Measurements from ENCODE around the gene MCM10. TPM values are rescaled to one million over a fixed set of nuclear protein-coding genes. Genes with fewer than 3 reads are reported as not detected.

The MCM10 gene
- total and polyA plus RNA-seq, 10 of the 15 experiments (the other 5 are each of a cell fraction or from before 2014, with no cell fraction given) = 5.8 to 35.1 (median 23.7) TPM

DNA sequence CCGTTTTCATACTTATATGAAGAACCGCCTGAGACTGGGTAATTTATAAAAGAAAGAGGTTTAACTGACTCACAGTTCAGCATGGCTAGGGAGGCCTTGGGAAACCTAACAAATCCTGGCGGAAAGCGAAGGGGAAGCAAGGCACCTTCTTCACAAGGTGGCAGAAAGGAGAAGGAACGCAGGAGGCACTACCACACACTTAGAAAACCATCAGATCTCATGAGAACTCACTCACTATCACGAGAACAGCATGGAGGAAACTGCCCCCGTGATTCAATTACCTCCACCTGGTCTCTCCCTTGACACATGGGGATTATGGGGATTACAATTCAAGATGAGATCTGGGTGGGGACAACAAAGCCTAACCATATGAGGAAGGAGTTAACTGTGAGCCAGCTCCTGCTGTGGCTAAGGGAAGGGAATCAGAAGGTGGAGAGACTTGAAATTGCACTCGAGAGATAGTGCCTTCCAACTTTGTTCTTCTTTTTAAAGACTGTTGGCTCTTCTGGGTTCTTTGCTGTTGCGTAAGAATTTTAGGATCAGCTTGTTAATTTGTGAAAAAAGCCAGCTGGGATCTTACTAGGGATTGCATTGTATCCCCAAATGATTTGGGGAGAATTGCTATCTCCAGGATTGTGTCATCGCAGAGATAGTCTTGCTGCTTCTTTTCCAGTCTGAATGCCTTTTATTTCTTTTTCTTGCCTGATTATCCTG, 40.4 kb upstream of the MCM10 start:
- no peak overlapping the region for H3K4me3 ChIP-seq
- ChIA-PET SMC1A (ENCODE audit: uncharacterized antibody, unreplicated experiment) (interaction anchor here (0.9 kb wide), 1 partner anchor 11 kb away, joined by 3 read pairs; no protein-coding TSS in a partner anchor), POLR2A (no interaction called here), CTCF (no interaction called here), RAD21 (ENCODE audit: unreplicated experiment) (no interaction called here)
- in situ Hi-C loops (cut with MboI) (no loop called here), intact Hi-C loops (cut with micrococcal nuclease; ENCODE audit: unreplicated experiment) (no loop called here)
- H4K20me1 ChIP-seq (ENCODE audit: control insufficient read depth, insufficient read depth) = no peaks in the 10 kb centered on the region
- H3K27me3 ChIP-seq (replicated peaks in 1 of 2; ENCODE audit: control insufficient read depth in 2 of 2, insufficient read depth in 2 of 2, low read length in 1 of 2) = no peaks in the 10 kb centered on the region
- ATAC-seq (no peak), FAIRE-seq (no peak), DNase-seq (ENCODE audit: low read depth, low spot score) (no peak)
- no peaks in the 10 kb centered on the region for H3K9me3 ChIP-seq (replicated peaks; ENCODE audit: control insufficient read depth, insufficient read depth, low read length)
- TF ChIP-seq CHD2 (IDR thresholded peaks at IDR 0.05; ENCODE audit: borderline replicate concordance, low read depth, low read length) = no peak
- TF ChIP-seq, protein P1, sequence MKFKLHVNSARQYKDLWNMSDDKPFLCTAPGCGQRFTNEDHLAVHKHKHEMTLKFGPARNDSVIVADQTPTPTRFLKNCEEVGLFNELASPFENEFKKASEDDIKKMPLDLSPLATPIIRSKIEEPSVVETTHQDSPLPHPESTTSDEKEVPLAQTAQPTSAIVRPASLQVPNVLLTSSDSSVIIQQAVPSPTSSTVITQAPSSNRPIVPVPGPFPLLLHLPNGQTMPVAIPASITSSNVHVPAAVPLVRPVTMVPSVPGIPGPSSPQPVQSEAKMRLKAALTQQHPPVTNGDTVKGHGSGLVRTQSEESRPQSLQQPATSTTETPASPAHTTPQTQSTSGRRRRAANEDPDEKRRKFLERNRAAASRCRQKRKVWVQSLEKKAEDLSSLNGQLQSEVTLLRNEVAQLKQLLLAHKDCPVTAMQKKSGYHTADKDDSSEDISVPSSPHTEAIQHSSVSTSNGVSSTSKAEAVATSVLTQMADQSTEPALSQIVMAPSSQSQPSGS (IDR thresholded peaks at IDR 0.05; ENCODE audit: low read length) = no peak
- no peak for TF ChIP-seq HCFC1 (IDR thresholded peaks at IDR 0.05; ENCODE audit: low read length)
- TF ChIP-seq BCL11A (IDR thresholded peaks at IDR 0.05; ENCODE audit: low read depth, low read length) = no peak
- TF ChIP-seq, protein P2, sequence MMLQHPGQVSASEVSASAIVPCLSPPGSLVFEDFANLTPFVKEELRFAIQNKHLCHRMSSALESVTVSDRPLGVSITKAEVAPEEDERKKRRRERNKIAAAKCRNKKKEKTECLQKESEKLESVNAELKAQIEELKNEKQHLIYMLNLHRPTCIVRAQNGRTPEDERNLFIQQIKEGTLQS (IDR thresholded peaks at IDR 0.05; ENCODE audit: borderline replicate concordance, extremely low read depth, low read depth, low read length) = no peak
- no peak for TF ChIP-seq CREM (IDR thresholded peaks at IDR 0.05; ENCODE audit: low read depth)
- TF ChIP-seq CBX5 (IDR thresholded peaks at IDR 0.05; ENCODE audit: low read depth) = no peak
- TF ChIP-seq, protein P3, sequence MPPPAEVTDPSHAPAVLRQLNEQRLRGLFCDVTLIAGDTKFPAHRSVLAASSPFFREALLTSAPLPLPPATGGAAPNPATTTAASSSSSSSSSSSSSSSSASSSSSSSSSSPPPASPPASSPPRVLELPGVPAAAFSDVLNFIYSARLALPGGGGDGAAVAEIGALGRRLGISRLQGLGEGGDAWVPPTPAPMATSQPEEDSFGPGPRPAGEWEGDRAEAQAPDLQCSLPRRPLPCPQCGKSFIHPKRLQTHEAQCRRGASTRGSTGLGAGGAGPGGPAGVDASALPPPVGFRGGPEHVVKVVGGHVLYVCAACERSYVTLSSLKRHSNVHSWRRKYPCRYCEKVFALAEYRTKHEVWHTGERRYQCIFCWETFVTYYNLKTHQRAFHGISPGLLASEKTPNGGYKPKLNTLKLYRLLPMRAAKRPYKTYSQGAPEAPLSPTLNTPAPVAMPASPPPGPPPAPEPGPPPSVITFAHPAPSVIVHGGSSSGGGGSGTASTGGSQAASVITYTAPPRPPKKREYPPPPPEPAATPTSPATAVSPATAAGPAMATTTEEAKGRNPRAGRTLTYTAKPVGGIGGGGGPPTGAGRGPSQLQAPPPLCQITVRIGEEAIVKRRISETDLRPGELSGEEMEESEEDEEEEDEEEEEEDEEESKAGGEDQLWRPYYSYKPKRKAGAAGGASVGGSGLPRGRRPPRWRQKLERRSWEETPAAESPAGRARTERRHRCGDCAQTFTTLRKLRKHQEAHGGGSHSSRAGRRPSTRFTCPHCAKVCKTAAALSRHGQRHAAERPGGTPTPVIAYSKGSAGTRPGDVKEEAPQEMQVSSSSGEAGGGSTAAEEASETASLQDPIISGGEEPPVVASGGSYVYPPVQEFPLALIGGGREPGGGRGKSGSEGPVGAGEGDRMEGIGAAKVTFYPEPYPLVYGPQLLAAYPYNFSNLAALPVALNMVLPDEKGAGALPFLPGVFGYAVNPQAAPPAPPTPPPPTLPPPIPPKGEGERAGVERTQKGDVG (CRISPR knock-in tag; IDR thresholded peaks at IDR 0.05) = no peak
- TF ChIP-seq, protein P4, sequence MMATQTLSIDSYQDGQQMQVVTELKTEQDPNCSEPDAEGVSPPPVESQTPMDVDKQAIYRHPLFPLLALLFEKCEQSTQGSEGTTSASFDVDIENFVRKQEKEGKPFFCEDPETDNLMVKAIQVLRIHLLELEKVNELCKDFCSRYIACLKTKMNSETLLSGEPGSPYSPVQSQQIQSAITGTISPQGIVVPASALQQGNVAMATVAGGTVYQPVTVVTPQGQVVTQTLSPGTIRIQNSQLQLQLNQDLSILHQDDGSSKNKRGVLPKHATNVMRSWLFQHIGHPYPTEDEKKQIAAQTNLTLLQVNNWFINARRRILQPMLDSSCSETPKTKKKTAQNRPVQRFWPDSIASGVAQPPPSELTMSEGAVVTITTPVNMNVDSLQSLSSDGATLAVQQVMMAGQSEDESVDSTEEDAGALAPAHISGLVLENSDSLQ (IDR thresholded peaks at IDR 0.05) = no peak
- TF ChIP-seq PAX5 (IDR thresholded peaks at IDR 0.05; ENCODE audit: borderline replicate concordance, low read depth, low read length) = no peak
- no peak overlapping the region for H3K9ac ChIP-seq (ENCODE audit: control insufficient read depth, insufficient read depth, low read length)
- WGBS (ENCODE audit: insufficient coverage, insufficient replicate concordance, low lambda C conversion rate, missing lambda C conversion rate) = 98% methylated on average over 10 of the region's 10 CpGs
- H3K36me3 ChIP-seq (ENCODE audit: control insufficient read depth in 2 of 2, insufficient read depth in 2 of 2, low read length in 1 of 2) = peaks cover 2 to 9% of the 10 kb centered on the region in 2 experiments; a peak in 3 of 4 replicates
- H3K27ac ChIP-seq (ENCODE audit: control insufficient read depth, insufficient read depth) = no peak overlapping the region
- BruUV-seq (replicated peaks) = no TSS peak
- no peak overlapping the region for H2AFZ ChIP-seq (ENCODE audit: control insufficient read depth, low read depth, low read length)
- no peak overlapping the region for H3K4me2 ChIP-seq (ENCODE audit: control insufficient read depth, insufficient read depth)
- peaks cover 15% of the 10 kb centered on the region for H3K4me1 ChIP-seq (ENCODE audit: control insufficient read depth, insufficient read depth, low read length)
- H3K79me2 ChIP-seq (ENCODE audit: control insufficient read depth, insufficient read depth, low read length) = no peaks in the 10 kb centered on the region

All from GM12878 (cell line).